K562 (cell line): ENCODE data around the gene PHF21A. TPM values are rescaled to one million over a fixed set of nuclear protein-coding genes. Genes with fewer than 3 reads are reported as not detected.
A peak's percentile ranks its signal among the peaks of the same experiment; 100 is the strongest.

ENCODE experiments used
- ELK3 ChIP-seq: fragments of 450-650 bp; formaldehyde crosslinking; IDR thresholded peaks from 2 replicates; pipeline ENCODE4 v1.4.0; 2020; ENCODE audit warnings: mild to moderate bottlenecking
- FOXA3 ChIP-seq, 2 experiments: fragments of 450-650 bp in 1 of 2; sonication (generic) in 1 of 2; formaldehyde crosslinking; IDR thresholded peaks in 1 of 2; conservative IDR thresholded peaks in 1 of 2; 2 replicates each; pipeline versions ENCODE4 v1.4.0 to v1.8.0; 2020 to 2022; ENCODE audit warnings: mild to moderate bottlenecking in 2 of 2, missing genetic modification reagents in 1 of 2
- HINFP ChIP-seq: fragments of 450-650 bp; conservative IDR thresholded peaks from 2 replicates; pipeline ENCODE4 v1.6.1; 2016; ENCODE audit warnings: missing genetic modification characterization, low read depth, mild to moderate bottlenecking, control low read depth, missing compliant biosample characterization
- HNRNPLL ChIP-seq: fragments of 200-400 bp; formaldehyde crosslinking; IDR thresholded peaks from 2 replicates; pipeline ENCODE4 v1.6.1; 2017; ENCODE audit warnings: low read length, low read depth, mild to moderate bottlenecking; ENCODE audit not compliant: poor library complexity, severe bottlenecking
- MCM2 ChIP-seq: fragments of 450-650 bp; IDR thresholded peaks from 2 replicates; pipeline ENCODE4 v1.6.1; 2017; ENCODE audit warnings: low read depth, mild to moderate bottlenecking
- RB1 ChIP-seq: fragments of 450-650 bp; IDR thresholded peaks from 2 replicates; pipeline ENCODE4 v1.6.1; 2017; ENCODE audit warnings: low read depth, mild to moderate bottlenecking
- RBM14 ChIP-seq: fragments of 200-400 bp; formaldehyde crosslinking; IDR thresholded peaks from 2 replicates; pipeline ENCODE4 v1.6.1; 2018; ENCODE audit warnings: low read depth, mild to moderate bottlenecking, low read length, moderate library complexity, borderline replicate concordance; ENCODE audit not compliant: insufficient read depth
- SIRT6 ChIP-seq: IDR thresholded peaks from one replicate; pipeline ENCODE4 v1.6.1; 2012; ENCODE audit warnings: low read depth, mild to moderate bottlenecking, control low read depth, inconsistent platforms, low read length, moderate library complexity
- SOX6 ChIP-seq: fragments of 450-650 bp; IDR thresholded peaks from 2 replicates; pipeline ENCODE4 v1.6.1; 2014; ENCODE audit warnings: mild to moderate bottlenecking
- TAL1 ChIP-seq: fragments of 450-650 bp; IDR thresholded peaks from 2 replicates; pipeline ENCODE4 v1.6.1; 2016; ENCODE audit warnings: mild to moderate bottlenecking
- TCF3 ChIP-seq: sonication (generic); formaldehyde crosslinking; IDR thresholded peaks from 2 replicates; pipeline ENCODE4 v1.4.0; 2020; ENCODE audit warnings: mild to moderate bottlenecking, missing genetic modification reagents
- THRAP3 ChIP-seq: fragments of 450-650 bp; IDR thresholded peaks from 2 replicates; pipeline ENCODE4 v1.6.1; 2016; ENCODE audit warnings: mild to moderate bottlenecking, inconsistent platforms, borderline replicate concordance
- ZFP30 ChIP-seq: fragments of 250-450 bp; sonication (Bioruptor Pico); IDR thresholded peaks from 2 replicates; pipeline ENCODE4 v1.8.0; 2022; ENCODE audit warnings: moderate library complexity, mild to moderate bottlenecking, inconsistent platforms, borderline replicate concordance
- ZNF134 ChIP-seq: fragments of 250-450 bp; sonication (Bioruptor Pico); conservative IDR thresholded peaks from 2 replicates; pipeline ENCODE4 v1.4.0; 2020
- ZNF217 ChIP-seq: sonication (generic); formaldehyde crosslinking; IDR thresholded peaks from 2 replicates; pipeline ENCODE4 v1.8.0; 2022; ENCODE audit warnings: mild to moderate bottlenecking, missing genetic modification reagents
- ZNF584 ChIP-seq: fragments of 200-800 bp; sonication (Bioruptor generic); IDR thresholded peaks from 2 replicates; pipeline ENCODE4 v1.6.1; 2016; ENCODE audit warnings: low read depth, mild to moderate bottlenecking, missing genetic modification characterization, missing compliant biosample characterization
- ZNF740 ChIP-seq, 3 experiments: fragments of 200-800 bp in 1 of 3; sonication (Bioruptor generic) in 1 of 3; sonication (generic) in 1 of 3; formaldehyde crosslinking in 1 of 3; IDR thresholded peaks; 2 replicates each; pipeline versions ENCODE4 v1.6.1 to v1.8.0; 2016 to 2022; ENCODE audit warnings: mild to moderate bottlenecking in 2 of 3, missing compliant biosample characterization in 2 of 3, missing genetic modification characterization in 2 of 3, missing genetic modification reagents in 1 of 3
- ZNF785 ChIP-seq: fragments of 250-450 bp; sonication (Bioruptor Pico); IDR thresholded peaks from 2 replicates; pipeline ENCODE4 v1.4.0; 2020; ENCODE audit warnings: mild to moderate bottlenecking
- polyA plus RNA-seq, 8 experiments: library from polyadenylated mRNA; depleted of rRNA in 4 of 8; stranded (reverse) in 5 of 8; unstranded in 3 of 8; fragments of >200 nt; fragmentation: Nextera tagmentation in 2 of 8; fragmentation: Illumina TruSeq in 1 of 8; extraction: Ambion mirVana in 2 of 8; extraction: Trizol in 1 of 8; gene quantifications; 2 replicates each; pipeline versions ENCODE4 v1.2.1 to v1.2.3, GENCODE V29; 2011 to 2014; ENCODE audit warnings: inconsistent platforms in 1 of 8, missing spikeins in 1 of 8
- total RNA-seq, 7 experiments: library from RNA; depleted of rRNA in 6 of 7; stranded (reverse); fragments of >200 nt in 6 of 7; fragmentation: Illumina TruSeq in 2 of 7; extraction: Trizol in 2 of 7; gene quantifications; 2 replicates each; pipeline versions ENCODE4 v1.2.1 to v1.2.3, GENCODE V29; 2011 to 2021; ENCODE audit warnings: low replicate concordance in 1 of 7
- TF ChIP-seq, protein P1 (sequence below): fragments of 450-650 bp; IDR thresholded peaks from 2 replicates; pipeline ENCODE4 v1.6.1; 2018; ENCODE audit warnings: mild to moderate bottlenecking, low read depth; ENCODE audit not compliant: partially characterized antibody
- TF ChIP-seq, protein P2 (sequence below), 2 experiments: fragments of 450-650 bp in 1 of 2; sonication (generic) in 1 of 2; formaldehyde crosslinking in 1 of 2; IDR thresholded peaks in 1 of 2; conservative IDR thresholded peaks in 1 of 2; 2 replicates each; pipeline versions ENCODE4 v1.6.1 to v1.8.1; 2016 to 2023; ENCODE audit warnings: mild to moderate bottlenecking in 2 of 2, moderate library complexity in 2 of 2, inconsistent platforms in 1 of 2, missing genetic modification reagents in 1 of 2

Gene PHF21A
- total and polyA plus RNA-seq, 9 of the 15 experiments (the other 6 are each of a cell fraction or from before 2014, with no cell fraction given), result 1.5 to 32.4 (median 10.7) TPM

GRCh38 chr11:45982656-45983470 lies 138.4 kb downstream of the PHF21A start (continued):
- TF ChIP-seq, protein P1, sequence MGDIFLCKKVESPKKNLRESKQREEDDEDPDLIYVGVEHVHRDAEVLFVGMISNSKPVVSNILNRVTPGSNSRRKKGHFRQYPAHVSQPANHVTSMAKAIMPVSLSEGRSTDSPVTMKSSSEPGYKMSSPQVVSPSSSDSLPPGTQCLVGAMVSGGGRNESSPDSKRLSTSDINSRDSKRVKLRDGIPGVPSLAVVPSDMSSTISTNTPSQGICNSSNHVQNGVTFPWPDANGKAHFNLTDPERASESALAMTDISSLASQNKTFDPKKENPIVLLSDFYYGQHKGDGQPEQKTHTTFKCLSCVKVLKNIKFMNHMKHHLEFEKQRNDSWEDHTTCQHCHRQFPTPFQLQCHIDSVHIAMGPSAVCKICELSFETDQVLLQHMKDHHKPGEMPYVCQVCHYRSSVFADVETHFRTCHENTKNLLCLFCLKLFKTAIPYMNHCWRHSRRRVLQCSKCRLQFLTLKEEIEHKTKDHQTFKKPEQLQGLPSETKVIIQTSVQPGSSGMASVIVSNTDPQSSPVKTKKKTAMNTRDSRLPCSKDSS, result no peak
- TF ChIP-seq TAL1 (peak; percentile 77), HNRNPLL (no peak), SIRT6 (no peak), TCF3 (peak; percentile 78), RB1 (no peak; the same call in 1 of the 2 replicates), ELK3 (CRISPR knock-in tag) (no peak), THRAP3 (0 out of 2 replicates have a peak, but pooled peaks have one; percentile 44), HINFP (tag) (no peak), MCM2 (no peak), ZNF740 (CRISPR knock-in tag; IDR thresholded peaks at IDR 0.05) (no peak), ZNF740 (tag; IDR thresholded peaks at IDR 0.05) (no peak), ZNF134 (no peak), ZFP30 (CRISPR knock-in tag) (no peak), RBM14 (no peak), FOXA3 (CRISPR knock-in tag; conservative IDR thresholded peaks at IDR 0.05 in 1 of 2, IDR thresholded peaks at IDR 0.05 in 1 of 2) (no peak), ZNF217 (CRISPR knock-in tag) (no peak), ZNF785 (CRISPR knock-in tag) (no peak), SOX6 (peak; percentile 94), ZNF584 (CRISPR knock-in tag) (0 out of 2 replicates have a peak, but pooled peaks have one; percentile 34)
- TF ChIP-seq, protein P2, sequence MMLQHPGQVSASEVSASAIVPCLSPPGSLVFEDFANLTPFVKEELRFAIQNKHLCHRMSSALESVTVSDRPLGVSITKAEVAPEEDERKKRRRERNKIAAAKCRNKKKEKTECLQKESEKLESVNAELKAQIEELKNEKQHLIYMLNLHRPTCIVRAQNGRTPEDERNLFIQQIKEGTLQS (IDR thresholded peaks at IDR 0.05), result peak; percentile 95
- TF ChIP-seq, protein P2 (CRISPR knock-in tag; conservative IDR thresholded peaks at IDR 0.05), result no peak
